Measurements from ENCODE around the gene TMPRSS9.
"Not testable (repeated sequence)": the region's sequence is repeated elsewhere in the genome, so short reads cannot be mapped to it uniquely, and the experiment has no call there.

TMPRSS9 gene

DNA sequence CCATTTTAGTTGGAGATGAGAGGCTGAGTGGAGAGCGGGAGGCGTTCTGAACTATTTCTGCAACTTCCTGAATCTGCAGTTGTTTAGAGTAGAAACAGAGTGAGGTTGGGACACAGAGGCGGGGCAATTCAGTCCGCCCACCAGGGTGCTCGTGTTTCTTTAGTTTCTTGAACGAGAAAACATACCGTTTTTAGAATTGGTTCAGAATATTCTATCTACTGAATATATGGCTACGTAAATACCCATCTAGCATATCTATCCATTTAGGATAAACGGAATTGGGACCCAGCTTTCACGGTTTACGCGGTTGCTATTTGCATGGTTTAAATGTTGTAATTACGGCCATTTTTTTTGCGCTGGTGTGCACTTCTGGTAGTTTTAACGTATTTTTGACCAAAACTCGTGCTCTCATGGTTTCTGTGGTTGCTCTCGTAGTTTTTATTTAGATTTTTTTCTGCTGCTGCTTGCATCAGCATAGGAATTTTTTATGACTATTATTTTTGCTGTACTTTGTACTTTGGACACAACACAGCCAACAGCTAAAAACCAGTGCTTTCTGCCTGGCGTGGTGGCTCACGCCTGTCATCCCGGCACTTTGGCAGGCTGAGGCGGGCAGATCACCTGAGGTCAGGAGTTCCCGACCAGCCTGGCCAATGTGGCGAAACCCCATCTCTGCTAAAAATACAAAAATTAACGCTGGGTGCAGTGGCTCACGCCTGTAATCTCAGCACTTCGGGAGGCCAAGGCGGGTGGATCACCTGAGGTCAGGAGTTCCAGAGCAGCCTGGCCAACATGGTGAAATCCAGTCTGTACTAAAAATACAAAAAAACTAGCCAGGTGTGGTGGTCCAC, 34.6 kb downstream of the TMPRSS9 start:
- DNase-seq, result no peak

GRCh38 chr19:2395293-2395829, 35.3 kb downstream of the TMPRSS9 start:
- DNase-seq, result not testable (repeated sequence)

- DNase-seq, result not testable (repeated sequence)
Measured at GRCh38 chr19:2397173-2397572, 37.1 kb downstream of the TMPRSS9 start.

GRCh38 chr19:2398735-2399305, 38.8 kb downstream of the TMPRSS9 start:
- DNase-seq, result no peak

DNA sequence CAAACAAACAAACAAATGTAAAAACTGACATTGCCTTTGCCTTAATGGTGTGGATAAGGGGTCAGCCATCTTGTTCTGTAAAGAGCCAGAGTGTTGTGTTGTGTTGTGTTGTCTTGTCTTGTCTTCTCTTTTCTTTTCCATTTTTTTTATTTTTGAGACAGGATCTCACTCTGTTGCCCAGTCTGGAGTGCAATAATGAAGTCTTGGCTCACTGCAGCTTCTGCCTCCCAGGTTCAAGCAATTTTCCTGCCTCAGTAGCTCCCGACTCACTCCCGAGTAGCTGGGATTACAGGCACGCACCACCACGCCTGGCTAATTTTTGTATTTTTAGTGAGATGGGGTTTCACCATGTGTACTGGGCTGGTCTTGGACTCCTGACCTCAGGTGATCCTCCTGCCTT, 39.5 kb downstream of the TMPRSS9 start:
- DNase-seq, result no peak

GRCh38 chr19:2408247-2408646, 48.2 kb downstream of the TMPRSS9 start:
- DNase-seq, result no peak

DNA sequence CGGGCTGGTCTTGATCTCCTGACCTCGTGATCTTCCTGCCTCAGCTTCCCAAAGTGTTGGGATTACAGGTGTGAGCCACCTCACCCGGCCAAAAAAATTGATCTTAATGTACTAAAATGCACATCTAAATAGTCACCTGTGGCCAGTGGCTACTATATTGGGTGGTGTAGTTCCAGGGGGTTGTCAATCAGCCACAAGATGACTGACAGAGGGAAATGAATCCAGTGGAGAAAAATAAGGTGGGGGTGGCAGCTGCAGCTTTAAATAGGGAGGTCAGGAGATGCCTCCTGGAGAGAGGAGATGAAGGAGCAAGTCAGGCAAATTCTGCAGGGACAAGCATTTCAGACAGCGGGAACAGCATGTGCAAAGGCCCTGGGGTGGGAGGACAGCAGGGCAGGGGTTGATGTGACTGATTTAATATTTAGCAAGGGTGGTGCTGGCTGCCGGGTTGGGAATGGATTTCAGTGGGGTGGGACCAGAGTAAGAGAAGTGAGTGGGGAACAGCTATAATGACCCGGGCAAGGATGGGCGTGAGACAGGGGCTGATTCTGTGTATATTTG, 49.4 kb downstream of the TMPRSS9 start:
- no peak for DNase-seq

DNA sequence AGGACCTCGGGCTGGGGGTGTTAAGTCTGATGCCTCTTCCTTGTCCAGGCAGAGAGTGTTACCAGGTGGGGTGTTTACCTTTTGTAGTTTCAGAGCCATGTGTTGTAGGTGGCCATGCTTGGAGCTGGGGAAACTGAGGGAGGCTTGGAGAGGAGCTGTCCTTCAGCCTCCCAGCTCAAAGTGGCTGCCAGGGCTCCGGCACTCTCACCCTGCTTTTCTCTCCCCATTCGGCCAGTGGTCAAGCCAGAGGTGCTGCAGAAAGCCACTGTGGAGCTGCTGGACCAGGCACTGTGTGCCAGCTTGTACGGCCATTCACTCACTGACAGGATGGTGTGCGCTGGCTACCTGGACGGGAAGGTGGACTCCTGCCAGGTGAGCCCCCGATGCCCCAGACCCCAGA, 50.0 kb downstream of the TMPRSS9 start:
- no peak for DNase-seq

DNA sequence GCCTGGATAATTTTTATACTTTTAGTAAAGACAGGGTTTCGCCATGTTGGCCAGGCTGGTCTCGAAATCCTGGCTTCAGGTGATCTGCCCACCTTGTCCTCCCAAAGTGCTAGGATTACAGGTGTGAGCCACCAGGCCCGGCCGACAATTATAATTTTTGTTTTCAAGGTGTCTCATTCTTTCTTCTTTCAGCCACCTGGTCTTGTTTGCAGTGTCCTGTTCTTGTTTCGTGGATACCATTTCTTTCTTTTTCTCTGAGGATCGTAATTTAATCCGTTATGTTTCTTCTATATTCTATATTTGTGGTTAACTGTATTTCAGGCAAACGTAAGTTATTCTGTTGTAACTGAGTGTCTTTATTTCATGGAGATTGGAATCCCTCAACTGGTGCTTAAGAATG, 51.6 kb downstream of the TMPRSS9 start:
- no peak for DNase-seq

- no peak for DNase-seq
Measured at GRCh38 chr19:2412449-2412848, 52.4 kb downstream of the TMPRSS9 start.

DNA sequence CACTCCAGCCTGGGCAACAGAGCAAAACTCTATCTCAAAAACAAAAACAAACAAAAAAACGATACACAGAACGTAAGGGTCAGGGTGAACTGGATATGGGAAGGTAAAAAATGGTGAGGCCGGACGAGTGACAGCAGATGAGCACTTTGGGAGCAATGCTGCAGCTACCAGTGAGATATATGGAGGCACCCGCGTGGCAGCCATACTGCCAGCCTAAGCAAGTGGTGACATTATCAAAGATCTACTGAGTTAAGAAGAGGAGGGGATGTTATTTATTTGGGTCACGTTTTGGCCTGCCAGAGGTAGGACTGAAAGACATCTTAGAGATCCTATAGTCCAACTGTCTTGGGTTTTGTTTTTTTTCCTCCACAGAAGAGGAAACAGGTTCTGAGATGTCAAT, 53.1 kb downstream of the TMPRSS9 start:
- DNase-seq, result no peak

DNA sequence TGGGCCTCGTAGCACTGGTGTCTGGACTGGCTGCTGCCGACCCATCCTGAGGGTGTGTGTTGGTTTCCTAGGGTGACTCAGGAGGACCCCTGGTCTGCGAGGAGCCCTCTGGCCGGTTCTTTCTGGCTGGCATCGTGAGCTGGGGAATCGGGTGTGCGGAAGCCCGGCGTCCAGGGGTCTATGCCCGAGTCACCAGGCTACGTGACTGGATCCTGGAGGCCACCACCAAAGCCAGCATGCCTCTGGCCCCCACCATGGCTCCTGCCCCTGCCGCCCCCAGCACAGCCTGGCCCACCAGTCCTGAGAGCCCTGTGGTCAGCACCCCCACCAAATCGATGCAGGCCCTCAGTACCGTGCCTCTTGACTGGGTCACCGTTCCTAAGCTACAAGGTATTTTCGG, 53.6 kb downstream of the TMPRSS9 start:
- DNase-seq, result no peak

- no peak for DNase-seq
Measured at GRCh38 chr19:2415281-2415972, 55.4 kb downstream of the TMPRSS9 start.

DNA sequence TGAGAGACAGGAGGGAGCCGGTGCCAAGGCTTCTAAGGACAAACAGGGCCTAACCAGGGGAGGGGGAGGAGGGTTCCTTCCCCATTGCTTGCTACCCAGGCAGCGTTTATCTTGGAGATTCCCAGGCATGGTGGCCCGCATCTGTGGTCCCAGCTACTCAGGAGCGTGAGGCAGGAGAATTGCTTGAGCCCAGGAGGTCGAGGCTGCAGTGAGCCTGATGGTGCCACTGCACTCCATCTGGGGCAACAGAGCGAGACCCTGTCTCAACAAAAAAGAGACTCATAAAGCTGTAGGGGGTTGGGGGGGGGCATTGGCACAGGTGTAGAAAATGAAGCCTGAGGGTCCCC, 55.9 kb downstream of the TMPRSS9 start:
- no peak for DNase-seq

- no peak for DNase-seq
Measured at GRCh38 chr19:2416321-2417097, 56.4 kb downstream of the TMPRSS9 start.

- DNase-seq, result not testable (repeated sequence)
Measured at GRCh38 chr19:2417436-2417835, 57.4 kb downstream of the TMPRSS9 start.

DNA sequence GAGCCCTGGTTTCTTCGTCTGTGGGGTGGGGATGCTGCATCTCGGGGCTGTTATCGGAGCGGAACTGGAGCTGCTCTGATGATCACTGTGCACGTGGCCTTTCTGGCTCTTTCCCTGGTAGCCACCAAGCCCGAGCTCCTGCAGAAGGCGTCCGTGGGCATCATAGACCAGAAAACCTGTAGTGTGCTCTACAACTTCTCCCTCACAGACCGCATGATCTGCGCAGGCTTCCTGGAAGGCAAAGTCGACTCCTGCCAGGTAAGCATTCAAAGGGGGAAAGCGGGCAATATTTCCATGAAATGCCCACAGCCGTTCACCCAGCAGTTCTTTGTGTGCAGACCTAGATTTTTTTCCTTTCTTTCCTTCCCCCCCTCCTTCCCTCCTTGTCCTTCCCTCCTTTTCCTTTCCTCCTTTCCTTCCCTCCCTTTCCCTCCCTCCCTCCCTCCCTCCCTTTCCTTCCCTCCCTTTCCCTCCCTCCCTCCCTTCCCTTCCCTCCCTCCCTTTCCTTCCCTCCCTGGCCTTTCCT, 57.9 kb downstream of the TMPRSS9 start:
- DNase-seq, result no peak

- no peak for DNase-seq
Measured at GRCh38 chr19:2419754-2420153, 59.7 kb downstream of the TMPRSS9 start.

DNA sequence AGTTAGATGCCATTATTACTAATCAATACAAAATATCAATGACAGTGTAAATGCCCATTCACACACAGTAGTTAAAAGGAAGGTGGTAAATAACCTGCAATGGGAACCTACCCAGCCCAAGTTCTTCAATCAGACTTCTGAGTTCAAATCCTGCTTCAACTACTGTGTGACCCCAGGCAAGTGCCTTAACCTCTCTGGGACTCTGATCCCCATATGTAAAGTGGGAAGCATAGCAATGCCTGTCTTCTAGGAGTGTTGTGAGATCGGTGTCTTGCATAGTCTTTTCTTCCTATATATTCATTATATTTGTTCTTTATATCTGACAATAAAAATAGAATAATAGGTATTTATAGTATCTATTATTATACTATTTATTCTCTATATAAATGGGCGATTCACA, 60.4 kb downstream of the TMPRSS9 start:
- DNase-seq, result no peak

DNA sequence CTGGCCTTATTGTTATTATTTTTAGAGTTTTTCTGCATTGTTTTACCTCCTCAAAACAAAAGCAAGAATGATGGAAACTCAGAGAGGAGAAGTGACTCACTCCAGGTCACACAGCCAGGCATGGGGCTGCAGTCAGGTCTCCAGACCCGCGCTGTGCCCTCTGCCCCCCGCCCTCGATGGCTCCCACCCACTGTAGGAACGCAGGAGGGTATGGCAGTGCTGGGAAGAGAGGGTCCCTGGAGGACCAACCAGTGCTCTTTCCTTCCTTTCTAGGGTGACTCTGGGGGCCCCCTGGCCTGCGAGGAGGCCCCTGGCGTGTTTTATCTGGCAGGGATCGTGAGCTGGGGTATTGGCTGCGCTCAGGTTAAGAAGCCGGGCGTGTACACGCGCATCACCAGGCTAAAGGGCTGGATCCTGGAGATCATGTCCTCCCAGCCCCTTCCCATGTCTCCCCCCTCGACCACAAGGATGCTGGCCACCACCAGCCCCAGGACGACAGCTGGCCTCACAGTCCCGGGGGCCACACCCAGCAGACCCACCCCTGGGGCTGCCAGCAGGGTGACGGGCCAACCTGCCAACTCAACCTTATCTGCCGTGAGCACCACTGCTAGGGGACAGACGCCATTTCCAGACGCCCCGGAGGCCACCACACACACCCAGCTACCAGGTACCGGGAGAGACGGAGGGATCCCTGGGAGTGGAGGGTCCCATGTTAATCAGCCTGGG, 61.7 kb downstream of the TMPRSS9 start:
- no peak for DNase-seq

GRCh38 chr19:2423071-2423914, 63.2 kb downstream of the TMPRSS9 start:
- no peak for DNase-seq

Measured in NCI-H345 (cell line).